ENCODE data around the gene CC2D1A. TPM values are rescaled to one million over a fixed set of nuclear protein-coding genes. Genes with fewer than 3 reads are reported as not detected.
"Not testable (repeated sequence)": the region's sequence is repeated elsewhere in the genome, so short reads cannot be mapped to it uniquely, and the experiment has no call there.

CC2D1A gene
- total RNA-seq, 1 experiment from 2014 or later, result 11.9 TPM

DNA sequence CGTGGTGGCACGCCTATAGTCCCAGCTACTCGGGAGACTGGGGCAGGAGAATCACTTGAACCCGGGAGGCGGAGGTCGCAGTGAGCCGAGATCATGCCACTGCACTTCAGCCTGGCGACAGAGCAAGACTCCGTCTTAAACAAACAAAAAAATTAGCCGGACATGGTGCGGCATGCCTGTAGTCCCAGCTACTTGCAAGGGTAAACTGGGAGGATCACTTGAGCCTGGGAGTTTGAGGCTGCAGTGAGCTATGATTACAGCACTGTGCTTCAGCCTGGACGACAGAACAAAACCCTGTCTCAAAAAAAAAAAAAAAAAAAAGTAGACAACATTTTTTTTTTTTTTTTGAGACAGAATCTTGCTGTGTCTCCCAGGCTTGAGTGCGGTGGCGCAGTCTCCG, 65.9 kb downstream of the CC2D1A start:
- DNase-seq (ENCODE audit: low spot score); in situ Hi-C loops (cut with HindIII; ENCODE audit: low sequenced_read_pairs): not testable (repeated sequence)

DNA sequence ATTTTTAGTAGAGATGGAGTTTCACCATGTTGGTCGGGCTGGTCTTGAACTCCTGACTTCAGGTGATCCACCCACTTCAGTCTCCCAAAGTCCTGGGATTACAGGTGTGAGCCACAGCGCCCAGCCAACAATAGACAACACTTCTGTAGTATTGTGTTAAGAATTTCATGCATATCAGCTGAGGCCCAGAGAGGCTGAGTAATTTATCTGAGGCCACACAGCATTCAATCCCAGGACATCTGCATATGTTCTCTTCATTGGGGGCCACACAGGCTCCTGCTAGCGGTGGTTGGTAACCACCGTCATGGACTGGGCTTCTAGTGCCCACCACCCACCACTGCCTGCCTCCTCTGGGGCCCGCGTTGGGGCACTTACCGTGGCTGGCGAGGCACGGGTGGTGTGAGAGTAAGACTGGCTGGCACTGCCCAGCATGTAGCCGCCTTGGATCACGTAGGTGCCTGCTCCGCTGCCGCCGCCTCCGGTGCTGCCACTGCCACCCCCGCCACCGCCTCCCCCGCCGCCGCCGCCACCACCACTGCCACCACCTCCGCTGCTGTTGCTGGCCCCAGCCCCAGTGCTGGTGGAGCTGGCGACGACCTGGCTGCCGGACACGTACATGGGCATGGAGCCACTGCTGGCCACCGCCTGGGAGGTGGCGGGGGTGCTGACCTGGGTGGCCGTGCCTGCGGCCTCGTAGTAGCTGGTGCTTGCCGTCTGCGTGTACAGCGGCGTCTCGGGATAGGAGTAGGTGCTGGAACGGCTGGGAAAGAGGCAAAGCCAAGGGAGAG, 66.6 kb downstream of the CC2D1A start:
- DNase-seq (ENCODE audit: low spot score), result no peak
- in situ Hi-C loops (cut with HindIII; ENCODE audit: low sequenced_read_pairs), result no loop called here

DNA sequence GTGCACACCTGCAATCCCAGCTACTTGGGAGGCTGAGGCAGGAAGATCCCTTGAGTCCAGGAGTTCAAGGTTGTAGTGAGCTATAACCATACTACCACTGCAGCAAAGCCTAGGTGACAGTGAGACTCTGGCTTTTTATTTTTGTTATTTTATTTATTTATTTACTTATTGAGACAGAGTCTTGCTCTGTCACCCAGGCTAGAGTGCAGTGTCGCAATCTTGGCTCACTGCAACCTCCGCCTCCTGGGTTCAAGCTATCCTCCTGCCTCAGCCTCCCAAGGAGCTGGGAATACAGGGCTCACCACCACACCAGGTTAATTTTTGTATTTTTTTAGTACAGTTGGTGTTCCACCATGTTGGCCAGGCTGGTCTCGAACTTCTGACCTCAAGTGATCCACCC, 67.5 kb downstream of the CC2D1A start:
- DNase-seq (ENCODE audit: low spot score); in situ Hi-C loops (cut with HindIII; ENCODE audit: low sequenced_read_pairs): not testable (repeated sequence)

DNA sequence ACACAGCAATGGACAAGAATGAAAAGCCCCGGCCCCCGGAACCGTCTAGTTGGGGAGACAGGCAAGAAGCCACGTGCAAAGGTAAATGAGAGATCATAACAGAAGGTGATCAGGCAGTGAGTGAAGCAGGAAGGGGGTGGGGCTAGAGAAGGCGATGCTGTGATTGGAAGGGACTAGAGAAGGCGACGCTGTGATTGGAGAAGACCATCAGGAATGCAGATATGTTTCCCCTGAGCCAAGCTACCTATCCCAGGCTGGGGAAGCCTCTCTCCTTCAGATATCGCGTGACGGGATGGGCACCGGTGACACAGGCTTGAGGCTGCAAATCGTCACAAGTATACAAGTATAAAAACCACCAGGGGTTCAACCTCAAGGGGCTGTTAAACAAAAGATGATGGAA, 68.1 kb downstream of the CC2D1A start:
- DNase-seq (ENCODE audit: low spot score), result peak; percentile 94
- in situ Hi-C loops (cut with HindIII; ENCODE audit: low sequenced_read_pairs), result no loop called here

DNA sequence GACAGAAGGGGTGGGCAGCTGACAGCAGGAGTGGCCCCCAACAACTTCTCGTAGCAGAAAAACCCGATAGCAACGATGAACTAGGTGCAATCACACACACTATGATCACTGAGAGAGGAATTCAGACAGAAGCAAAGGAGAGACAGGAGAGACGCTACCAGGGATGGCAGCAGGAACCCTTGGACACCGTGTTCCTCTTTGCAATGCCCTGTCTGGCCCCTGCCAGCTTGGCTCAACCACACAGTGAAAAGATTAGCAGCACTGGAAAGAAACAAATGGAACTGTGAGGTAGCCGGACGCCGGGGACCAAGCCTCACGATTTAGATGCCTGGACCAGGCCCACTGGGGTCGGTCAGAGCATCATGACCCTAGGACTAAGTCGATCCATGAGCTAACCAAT, 69.9 kb downstream of the CC2D1A start:
- DNase-seq (ENCODE audit: low spot score), result peak; percentile 70
- in situ Hi-C loops (cut with HindIII; ENCODE audit: low sequenced_read_pairs), result no loop called here

DNA sequence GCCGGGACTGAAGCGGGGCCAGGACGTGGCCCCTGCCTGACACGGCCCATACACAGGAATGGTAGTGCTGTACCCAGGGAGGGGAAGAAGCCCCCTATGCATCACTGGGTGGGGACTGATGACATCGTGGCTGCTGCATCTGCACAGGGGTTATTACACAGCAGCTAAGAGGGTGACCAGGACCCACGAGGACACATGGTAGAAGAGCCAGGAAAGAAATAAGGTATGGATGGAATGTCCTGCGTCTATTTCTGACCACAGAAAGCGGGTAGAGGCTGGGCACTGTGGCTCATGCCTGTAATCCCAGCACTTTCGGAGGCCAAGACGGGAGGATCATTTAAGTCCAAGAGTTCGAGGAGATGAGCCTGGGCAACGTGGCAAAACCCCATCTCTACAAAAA, 70.4 kb downstream of the CC2D1A start:
- DNase-seq (ENCODE audit: low spot score), result no peak
- in situ Hi-C loops (cut with HindIII; ENCODE audit: low sequenced_read_pairs), result no loop called here

DNA sequence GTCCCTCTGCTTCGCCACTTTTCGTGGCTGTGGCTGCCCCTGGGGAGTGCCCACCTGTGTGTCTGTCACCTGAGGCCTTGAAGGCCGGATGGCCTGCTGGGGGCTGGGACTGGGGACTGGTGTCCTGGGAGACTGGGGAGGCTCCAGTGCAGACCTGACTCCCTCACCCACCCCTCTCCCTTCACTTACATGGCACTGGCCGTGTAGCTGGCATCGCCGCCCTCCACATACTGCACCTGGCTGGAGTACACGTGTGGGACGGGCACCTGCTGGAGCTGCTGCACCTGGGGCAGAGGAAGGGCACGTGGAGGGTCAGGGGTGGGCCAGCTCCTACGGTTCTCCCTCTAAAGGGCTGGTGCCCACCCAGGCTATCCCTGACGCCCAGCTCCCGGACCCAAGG, 71.8 kb downstream of the CC2D1A start:
- in situ Hi-C loops (cut with HindIII; ENCODE audit: low sequenced_read_pairs), result no loop called here
- DNase-seq (ENCODE audit: low spot score), result no peak

DNA sequence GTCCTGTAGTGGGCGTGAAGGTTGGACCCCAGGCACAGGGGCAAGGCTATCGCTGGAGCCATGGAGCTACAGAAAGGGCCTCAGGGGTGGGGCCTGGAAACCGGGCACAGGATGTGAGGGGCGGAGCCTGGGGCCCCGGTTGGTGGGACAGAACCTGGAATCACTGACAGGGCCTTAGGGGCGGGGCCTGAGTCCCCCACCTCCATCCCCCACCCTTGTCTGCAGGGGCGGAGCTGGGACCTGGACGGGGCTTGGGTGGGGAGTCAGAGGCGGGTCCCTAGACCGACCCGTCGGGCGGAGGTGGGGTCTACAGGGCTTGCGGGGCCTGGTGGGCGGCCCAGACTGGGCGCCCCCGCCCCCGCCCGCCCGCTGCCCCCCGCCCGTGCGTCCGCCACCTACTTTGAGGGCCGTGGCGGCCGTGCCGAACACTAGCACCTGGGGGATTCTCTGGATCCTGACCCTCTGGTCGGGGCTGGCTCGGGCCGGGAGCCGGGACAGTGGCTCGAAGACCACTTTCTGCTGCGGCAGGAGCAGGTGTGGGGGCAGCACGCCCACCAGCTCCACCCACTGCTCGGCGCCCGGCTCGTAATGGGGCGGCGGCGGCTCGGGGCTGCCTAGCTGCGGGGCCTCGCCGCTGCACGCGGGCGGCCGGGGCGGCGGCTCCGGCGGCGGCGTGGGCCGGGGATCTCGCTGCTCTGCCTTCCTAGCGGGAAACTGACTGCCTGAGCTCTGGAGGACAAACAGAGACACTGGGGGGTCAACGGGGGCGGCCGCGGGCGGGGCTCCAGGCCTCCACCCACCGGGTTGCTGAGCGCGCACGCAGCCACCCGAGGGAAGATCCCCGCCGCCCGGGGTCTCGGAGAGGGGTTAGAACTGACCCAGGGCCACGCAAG, 72.6 kb downstream of the CC2D1A start:
- no peak for DNase-seq (ENCODE audit: low spot score)
- in situ Hi-C loops (cut with HindIII; ENCODE audit: low sequenced_read_pairs), result no loop called here

DNA sequence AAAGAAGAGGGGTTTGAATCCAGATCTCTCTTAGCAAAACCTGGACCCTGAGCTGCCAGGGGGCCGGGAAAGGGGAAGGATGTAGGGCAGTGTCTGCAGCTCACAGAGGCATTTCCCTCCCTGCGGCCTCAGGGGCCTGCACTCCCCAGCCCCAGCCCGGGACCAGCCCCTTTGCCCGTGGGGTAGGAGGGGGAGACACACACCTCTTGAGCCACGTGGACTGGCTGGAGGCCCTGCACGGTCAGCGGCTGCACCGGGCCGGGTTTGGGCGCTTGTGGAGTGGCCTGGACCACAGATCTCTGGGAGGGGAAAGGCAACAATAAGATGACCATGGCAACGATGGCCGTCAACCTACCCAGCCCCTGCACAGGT, 73.2 kb downstream of the CC2D1A start:
- in situ Hi-C loops (cut with HindIII; ENCODE audit: low sequenced_read_pairs), result no loop called here
- DNase-seq (ENCODE audit: low spot score), result no peak

DNA sequence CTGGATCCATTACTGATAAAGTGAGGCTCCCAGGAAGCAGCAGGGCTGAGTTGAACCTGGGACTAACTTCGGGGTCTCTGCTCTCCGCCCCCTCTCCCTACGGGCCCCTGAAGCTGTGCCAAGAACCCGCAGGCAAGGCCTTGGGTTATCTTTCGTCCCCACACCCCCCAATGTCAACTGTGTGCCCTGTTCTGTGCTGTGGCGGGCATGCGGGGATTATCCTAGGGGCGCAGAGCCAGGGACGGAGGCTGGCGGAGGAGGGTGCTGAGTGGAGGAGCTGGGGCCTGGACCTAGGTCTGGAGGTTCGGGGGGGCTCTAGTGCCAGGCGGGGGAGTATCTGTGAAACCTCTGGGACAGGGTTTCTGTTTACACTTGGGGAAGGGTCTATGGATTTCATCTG, 73.7 kb downstream of the CC2D1A start:
- no peak for DNase-seq (ENCODE audit: low spot score)
- in situ Hi-C loops (cut with HindIII; ENCODE audit: low sequenced_read_pairs), result no loop called here

DNA sequence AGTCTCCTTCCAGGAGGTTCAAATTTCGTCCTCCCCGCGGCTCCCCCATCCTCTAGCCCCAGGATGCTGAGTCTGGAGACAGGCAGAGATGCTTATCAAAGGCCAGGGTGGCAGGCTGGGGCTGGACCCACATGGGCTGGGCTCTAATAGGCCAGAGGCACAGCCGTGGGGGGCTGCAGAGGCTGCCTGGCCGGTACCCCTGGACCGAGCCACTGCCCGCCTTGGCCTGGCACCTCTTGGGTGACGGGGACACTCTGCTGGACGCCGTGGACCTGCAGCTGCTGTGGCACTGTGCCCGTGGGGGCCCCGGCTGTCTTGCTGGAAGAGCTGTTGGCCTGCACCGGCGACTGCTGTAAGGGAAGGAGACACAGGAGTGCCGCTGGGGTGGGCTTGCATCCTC, 74.3 kb downstream of the CC2D1A start:
- no peak for DNase-seq (ENCODE audit: low spot score)
- in situ Hi-C loops (cut with HindIII; ENCODE audit: low sequenced_read_pairs), result no loop called here

Other genes starting within 250 kb of the CC2D1A start
- gene MRI1, start 141.7 kb upstream of the CC2D1A start, total RNA-seq (2014; rRNA removed; shearing (Covaris generic)), result 9.0 and 15.3 TPM in 2 replicates
- gene C19orf53, start 131.7 kb upstream of the CC2D1A start, total RNA-seq (2014; rRNA removed; shearing (Covaris generic)), result 132 and 158 TPM in 2 replicates
- 5.2 and 8.1 TPM in 2 replicates for gene ZSWIM4, start 110.8 kb upstream of the CC2D1A start, total RNA-seq (2014; rRNA removed; shearing (Covaris generic))
- gene NANOS3, start 29.1 kb upstream of the CC2D1A start, total RNA-seq (2014; rRNA removed; shearing (Covaris generic)), result 3.0 and 6.3 TPM in 2 replicates
- gene BRME1, start 84 bp upstream of the CC2D1A start, total RNA-seq (2014; rRNA removed; shearing (Covaris generic)), result 2.9 and 6.6 TPM in 2 replicates
- 0.92 TPM in 1 of 2 replicates, not detected in the other for gene PODNL1, start 32.2 kb downstream of the CC2D1A start, total RNA-seq (2014; rRNA removed; shearing (Covaris generic))
- gene DCAF15, start 46.3 kb downstream of the CC2D1A start, total RNA-seq (2014; rRNA removed; shearing (Covaris generic)), result 33.2 and 38.2 TPM in 2 replicates
- gene RFX1, start 100.1 kb downstream of the CC2D1A start, total RNA-seq (2014; rRNA removed; shearing (Covaris generic)), result 1.8 and 6.0 TPM in 2 replicates
- gene RLN3, start 121.9 kb downstream of the CC2D1A start, total RNA-seq (2014; rRNA removed; shearing (Covaris generic)), result not detected in 2 replicates
- gene IL27RA, start 125.6 kb downstream of the CC2D1A start, total RNA-seq (2014; rRNA removed; shearing (Covaris generic)), result 28.1 and 32.5 TPM in 2 replicates
- 14.8 and 23.1 TPM in 2 replicates for gene PALM3, start 155.9 kb downstream of the CC2D1A start, total RNA-seq (2014; rRNA removed; shearing (Covaris generic))
- 2.8 and 4.6 TPM in 2 replicates for gene MISP3, start 166.6 kb downstream of the CC2D1A start, total RNA-seq (2014; rRNA removed; shearing (Covaris generic))
- not detected in 2 replicates for gene C19orf67, start 179.6 kb downstream of the CC2D1A start, total RNA-seq (2014; rRNA removed; shearing (Covaris generic))
- gene SAMD1, start 184.6 kb downstream of the CC2D1A start, total RNA-seq (2014; rRNA removed; shearing (Covaris generic)), result 162 and 188 TPM in 2 replicates
- 31.8 and 37.7 TPM in 2 replicates for gene PRKACA, start 211.6 kb downstream of the CC2D1A start, total RNA-seq (2014; rRNA removed; shearing (Covaris generic))
- gene ASF1B, start 230.4 kb downstream of the CC2D1A start, total RNA-seq (2014; rRNA removed; shearing (Covaris generic)), result 108 and 120 TPM in 2 replicates